GM21529 (cell line): ENCODE data around the gene CKM.
A peak's percentile ranks its signal among the peaks of the same experiment; 100 is the strongest.

ENCODE experiments used
- ATAC-seq: cut with Tn5 transposase; IDR thresholded peaks from one replicate; pipeline ENCODE4 v1.9.1; 2021; ENCODE audit not compliant: unreplicated experiment

CKM gene

GRCh38 chr19:45322744-45323281 lies at the start of gene CKM:
Gene CKM (minus strand): TSS chr19:45322875. CDS start chr19:45319713, 3,162 bp downstream.
- no peak for ATAC-seq

GRCh38 chr19:45370410-45371204 lies 47.9 kb upstream of the CKM start, which contains the start of gene ERCC2:
Gene ERCC2 (minus strand): TSS chr19:45370573. CDS start chr19:45370540, 33 bp downstream.
- ATAC-seq: peak; percentile 95

GRCh38 chr19:45368737-45369340 lies 46.2 kb upstream of the CKM start:
- ATAC-seq: no peak

GRCh38 chr19:45368127-45368526 lies 45.5 kb upstream of the CKM start:
- ATAC-seq: no peak

GRCh38 chr19:45364696-45365095 lies 42.0 kb upstream of the CKM start:
- no peak for ATAC-seq

GRCh38 chr19:45363861-45364459 lies 41.3 kb upstream of the CKM start:
- no peak for ATAC-seq

GRCh38 chr19:45362291-45362690 lies 39.6 kb upstream of the CKM start:
- ATAC-seq: no peak

GRCh38 chr19:45361608-45362007 lies 38.9 kb upstream of the CKM start:
- no peak for ATAC-seq

GRCh38 chr19:45358213-45358792 lies 35.6 kb upstream of the CKM start:
- no peak for ATAC-seq

- ATAC-seq: no peak
Measured at GRCh38 chr19:45357445-45357783, 34.7 kb upstream of the CKM start.

- ATAC-seq: no peak
Measured at GRCh38 chr19:45356760-45357444, 34.2 kb upstream of the CKM start.

- ATAC-seq: no peak
Measured at GRCh38 chr19:45355910-45356309, 33.2 kb upstream of the CKM start.

GRCh38 chr19:45355402-45355801 lies 32.7 kb upstream of the CKM start:
- ATAC-seq: no peak

- ATAC-seq: no peak
Measured at GRCh38 chr19:45354241-45354842, 31.7 kb upstream of the CKM start.

GRCh38 chr19:45352914-45353796 lies 30.5 kb upstream of the CKM start:
- ATAC-seq: no peak

- no peak for ATAC-seq
Measured at GRCh38 chr19:45352471-45352870, 29.8 kb upstream of the CKM start.

- no peak for ATAC-seq
Measured at GRCh38 chr19:45352062-45352461, 29.4 kb upstream of the CKM start.

GRCh38 chr19:45351401-45351952 lies 28.8 kb upstream of the CKM start:
- no peak for ATAC-seq

GRCh38 chr19:45350477-45351058 lies 27.9 kb upstream of the CKM start:
- no peak for ATAC-seq
